ENCODE data around the gene ANKRD11. TPM values are rescaled to one million over a fixed set of nuclear protein-coding genes. Genes with fewer than 3 reads are reported as not detected.
A peak's percentile ranks its signal among the peaks of the same experiment; 100 is the strongest.

The ANKRD11 gene
- polyA plus RNA-seq, 3 donors, result 3.2 to 62.4 (median 5.4) TPM

- peaks cover 0 to 3% (median 2%) of the 10 kb centered on the region in 3 donors for H3K27me3 Mint-ChIP-seq (ENCODE audit: low read depth in 3 of 3)
- peaks cover 99% of the 10 kb centered on the region for H3K79me2 ChIP-seq (ENCODE audit: insufficient read depth, low read length)
- H4K20me1 ChIP-seq (ENCODE audit: insufficient read depth, low read length), result peaks cover 100% of the 10 kb centered on the region
- H3K36me3 Mint-ChIP-seq, result peaks cover 34 to 52% of the 10 kb centered on the region in 2 donors
- H3K9me3 Mint-ChIP-seq, result no peaks in the 10 kb centered on the region
- peaks cover 74% of the 10 kb centered on the region for H3K4me1 Mint-ChIP-seq
- no peak for TF ChIP-seq CTCF (IDR thresholded peaks at IDR 0.05)
- H3K9ac ChIP-seq (ENCODE audit: insufficient read depth, low read length, poor library complexity, severe bottlenecking), result no peak overlapping the region
- no peak overlapping the region for H3K4me3 ChIP-seq (replicated peaks in 1 of 3; ENCODE audit: low read depth in 2 of 3, low read length in 3 of 3)
- peak overlapping the region in 1 of 2 donors; percentile 23 for H3K27ac ChIP-seq (ENCODE audit: low read depth in 1 of 2, low read length in 2 of 2)
- H3K4me2 ChIP-seq (replicated peaks; ENCODE audit: extremely low read depth, low read length, poor library complexity, severe bottlenecking), result no peak overlapping the region
- WGBS (ENCODE audit: insufficient coverage), result 92% methylated on average over 4 of the region's 4 CpGs
- H3K27ac Mint-ChIP-seq, result no peak overlapping the region
- no peaks in the 10 kb centered on the region for H3K27me3 ChIP-seq (ENCODE audit: control insufficient read depth in 2 of 2, insufficient read depth in 2 of 2, low read length in 2 of 2)
- H3K4me1 ChIP-seq (ENCODE audit: control insufficient read depth in 1 of 2, insufficient read depth in 2 of 2, low read length in 2 of 2), result peaks cover 46 to 62% of the 10 kb centered on the region in 2 donors
- DNase-seq, result no peak
- H3K9me3 ChIP-seq (replicated peaks in 1 of 2; ENCODE audit: control insufficient read depth in 1 of 2, insufficient read depth in 1 of 2, low read length in 2 of 2), result no peaks in the 10 kb centered on the region
- H2AFZ ChIP-seq (ENCODE audit: insufficient read depth, low read depth, low read length, poor library complexity, severe bottlenecking), result no peak overlapping the region
- intact Hi-C loops (cut with micrococcal nuclease), result no loop called here
- no peak overlapping the region for H3K4me3 Mint-ChIP-seq
- H3K36me3 ChIP-seq (replicated peaks in 1 of 2; ENCODE audit: control insufficient read depth in 1 of 2, insufficient read depth in 2 of 2, low read length in 2 of 2), result peaks cover 13 to 29% of the 10 kb centered on the region in 2 donors
Measured at GRCh38 chr16:89319631-89319885, 170.8 kb downstream of the ANKRD11 start.

GRCh38 chr16:89318871-89319630 lies 171.3 kb downstream of the ANKRD11 start:
- intact Hi-C loops (cut with micrococcal nuclease), result no loop called here
- Histone ChIP-seq H2AFZ (ENCODE audit: insufficient read depth, low read depth, low read length, poor library complexity, severe bottlenecking) (no peak overlapping the region), H3K79me2 (ENCODE audit: insufficient read depth, low read length) (peaks cover 99% of the 10 kb centered on the region), H3K4me3 (replicated peaks in 1 of 3; ENCODE audit: low read depth in 2 of 3, low read length in 3 of 3) (no peak overlapping the region), H3K27ac (ENCODE audit: low read depth in 1 of 2, low read length in 2 of 2) (no peak overlapping the region), H3K27me3 (ENCODE audit: control insufficient read depth in 2 of 2, insufficient read depth in 2 of 2, low read length in 2 of 2) (no peaks in the 10 kb centered on the region), H3K36me3 (replicated peaks in 1 of 2; ENCODE audit: control insufficient read depth in 1 of 2, insufficient read depth in 2 of 2, low read length in 2 of 2) (peaks cover 10 to 29% of the 10 kb centered on the region in 2 donors), H3K9me3 (replicated peaks in 1 of 2; ENCODE audit: control insufficient read depth in 1 of 2, insufficient read depth in 1 of 2, low read length in 2 of 2) (no peaks in the 10 kb centered on the region), H3K4me1 (ENCODE audit: control insufficient read depth in 1 of 2, insufficient read depth in 2 of 2, low read length in 2 of 2) (peaks cover 46 to 62% of the 10 kb centered on the region in 2 donors), H3K9ac (ENCODE audit: insufficient read depth, low read length, poor library complexity, severe bottlenecking) (no peak overlapping the region), H4K20me1 (ENCODE audit: insufficient read depth, low read length) (peaks cover 100% of the 10 kb centered on the region), H3K4me2 (replicated peaks; ENCODE audit: extremely low read depth, low read length, poor library complexity, severe bottlenecking) (no peak overlapping the region)
- no peak for DNase-seq
- TF ChIP-seq CTCF (IDR thresholded peaks at IDR 0.05), result no peak
- WGBS (ENCODE audit: insufficient coverage), result 97% methylated on average over 19 of the region's 28 CpGs
- H3K4me3 Mint-ChIP-seq, result no peak overlapping the region
- H3K9me3 Mint-ChIP-seq, result no peaks in the 10 kb centered on the region
- H3K27me3 Mint-ChIP-seq (ENCODE audit: low read depth in 3 of 3), result peaks cover 0 to 3% (median 2%) of the 10 kb centered on the region in 3 donors
- peaks cover 35 to 52% of the 10 kb centered on the region in 2 donors for H3K36me3 Mint-ChIP-seq
- peak overlapping the region in 1 of 7 donors; percentile 57 for H3K27ac Mint-ChIP-seq
- H3K4me1 Mint-ChIP-seq, result peaks cover 71% of the 10 kb centered on the region

All from CD14-positive monocyte (primary cell).